Upper lobe of left lung (tissue), 4 donors: ENCODE measurements around the gene NOC4L.

ENCODE experiments used
- EP300 ChIP-seq, 4 donors: sonication (generic); formaldehyde crosslinking; IDR thresholded peaks; one replicate each; pipeline ENCODE4 v1.5.1; 2017; ENCODE audit warnings: antibody characterized with exemption in 4 of 4, control low read depth in 2 of 4
- POLR2A ChIP-seq, 4 donors: fragments of 450-650 bp; IDR thresholded peaks; one replicate each; pipeline ENCODE4 v1.5.1; 2016 to 2017; ENCODE audit warnings: antibody characterized with exemption in 4 of 4, mild to moderate bottlenecking in 2 of 4
- TF ChIP-seq, protein P1 (sequence below), 6 experiments: fragments of 450-650 bp in 4 of 6; fragments of 200-600 bp in 2 of 6; sonication (generic) in 2 of 6; IDR thresholded peaks; one replicate each; pipeline ENCODE4 v1.5.1; 2016 to 2019; ENCODE audit warnings: antibody characterized with exemption in 6 of 6

DNA sequence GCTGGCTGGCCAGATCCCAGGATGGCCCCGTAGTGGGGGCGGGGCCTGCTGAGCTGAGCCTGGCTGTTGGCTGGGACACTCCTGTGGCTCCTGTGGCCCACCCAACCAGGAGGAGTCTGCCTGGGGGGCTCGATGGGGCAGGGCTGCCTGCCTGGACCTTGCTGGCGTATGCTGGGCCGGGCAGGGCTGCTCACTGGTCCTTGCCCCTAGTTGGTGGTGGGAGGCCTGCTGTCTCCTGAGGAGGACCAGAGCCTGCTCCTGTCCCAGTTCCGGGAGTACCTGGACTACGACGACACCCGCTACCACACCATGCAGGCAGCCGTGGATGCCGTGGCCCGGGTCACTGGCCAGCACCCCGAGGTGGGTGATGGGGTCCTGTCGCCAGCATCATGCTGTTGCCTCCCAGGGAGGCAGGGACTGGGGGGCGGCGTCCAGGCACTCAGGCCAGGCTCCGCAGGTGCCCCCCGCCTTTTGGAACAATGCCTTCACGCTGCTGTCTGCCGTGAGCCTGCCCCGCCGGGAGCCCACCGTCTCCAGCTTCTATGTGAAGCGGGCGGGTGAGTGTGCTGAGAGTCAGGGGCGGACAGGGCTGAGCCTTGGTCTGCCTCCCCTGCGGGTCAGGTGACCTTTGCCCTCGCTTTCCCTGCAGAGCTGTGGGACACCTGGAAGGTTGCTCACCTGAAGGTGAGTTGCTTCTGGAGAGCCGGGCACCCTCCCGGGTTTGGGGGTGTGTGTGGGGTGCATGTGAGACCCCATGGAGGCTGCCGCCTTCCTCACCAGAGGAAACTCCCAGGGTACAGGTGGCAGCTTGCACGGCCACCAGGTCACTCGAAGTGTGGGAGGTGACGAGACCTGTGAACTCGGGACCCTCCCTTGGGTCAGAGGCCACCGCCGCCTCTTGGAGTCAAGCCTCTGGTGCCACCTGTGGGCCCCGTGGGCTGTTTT is 3.4 kb downstream of the NOC4L start:
- no peak for TF ChIP-seq EP300 (IDR thresholded peaks at IDR 0.05)
- TF ChIP-seq, protein P1, sequence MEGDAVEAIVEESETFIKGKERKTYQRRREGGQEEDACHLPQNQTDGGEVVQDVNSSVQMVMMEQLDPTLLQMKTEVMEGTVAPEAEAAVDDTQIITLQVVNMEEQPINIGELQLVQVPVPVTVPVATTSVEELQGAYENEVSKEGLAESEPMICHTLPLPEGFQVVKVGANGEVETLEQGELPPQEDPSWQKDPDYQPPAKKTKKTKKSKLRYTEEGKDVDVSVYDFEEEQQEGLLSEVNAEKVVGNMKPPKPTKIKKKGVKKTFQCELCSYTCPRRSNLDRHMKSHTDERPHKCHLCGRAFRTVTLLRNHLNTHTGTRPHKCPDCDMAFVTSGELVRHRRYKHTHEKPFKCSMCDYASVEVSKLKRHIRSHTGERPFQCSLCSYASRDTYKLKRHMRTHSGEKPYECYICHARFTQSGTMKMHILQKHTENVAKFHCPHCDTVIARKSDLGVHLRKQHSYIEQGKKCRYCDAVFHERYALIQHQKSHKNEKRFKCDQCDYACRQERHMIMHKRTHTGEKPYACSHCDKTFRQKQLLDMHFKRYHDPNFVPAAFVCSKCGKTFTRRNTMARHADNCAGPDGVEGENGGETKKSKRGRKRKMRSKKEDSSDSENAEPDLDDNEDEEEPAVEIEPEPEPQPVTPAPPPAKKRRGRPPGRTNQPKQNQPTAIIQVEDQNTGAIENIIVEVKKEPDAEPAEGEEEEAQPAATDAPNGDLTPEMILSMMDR (IDR thresholded peaks at IDR 0.05): no peak
- no peak for TF ChIP-seq POLR2A (IDR thresholded peaks at IDR 0.05)
